Gastrocnemius medialis (tissue), 4 donors: ENCODE measurements around the gene FOXL2NB. TPM values are rescaled to one million over a fixed set of nuclear protein-coding genes. Genes with fewer than 3 reads are reported as not detected.
"Not testable (repeated sequence)": the region's sequence is repeated elsewhere in the genome, so short reads cannot be mapped to it uniquely, and the experiment has no call there.

Experiments
- ATAC-seq, 2 donors: fragments of 150-250 bp; one replicate each; pipeline ENCODE4 v1.9.1; 2016
- DNase-seq, 2 donors: peaks; one replicate each; pipeline ENCODE4 v3.0.0-alpha.2; 2019
- H3K27ac ChIP-seq, 4 donors: fragments of 200-600 bp; sonication (generic); 1 replicate in 1 of 4; 2 replicates in 3 of 4; pipeline ENCODE4 v1.5.1; 2016 to 2018; ENCODE audit warnings: mild to moderate bottlenecking in 2 of 4, moderate library complexity in 1 of 4
- H3K27me3 ChIP-seq, 3 donors: fragments of 200-600 bp; sonication (generic) in 2 of 3; 1 replicate in 1 of 3; 2 replicates in 2 of 3; pipeline versions ENCODE4 v1.5.1 to v1.6.0; 2016 to 2019; ENCODE audit warnings: mild to moderate bottlenecking in 1 of 3, moderate library complexity in 1 of 3
- H3K36me3 ChIP-seq, 2 donors: fragments of 200-600 bp; sonication (generic) in 1 of 2; one replicate each; pipeline ENCODE4 v1.5.1; 2017 to 2018
- H3K4me1 ChIP-seq, 2 donors: fragments of 200-600 bp; sonication (generic) in 1 of 2; one replicate each; pipeline ENCODE4 v1.5.1; 2016 to 2017; ENCODE audit warnings: mild to moderate bottlenecking in 2 of 2
- H3K4me3 ChIP-seq, 4 donors: fragments of 200-600 bp; sonication (generic) in 3 of 4; 1 replicate in 1 of 4; 2 replicates in 3 of 4; pipeline ENCODE4 v1.5.1; 2016 to 2019; ENCODE audit warnings: mild to moderate bottlenecking in 2 of 4
- H3K9me3 ChIP-seq, 3 donors: fragments of 200-600 bp; sonication (generic) in 2 of 3; 1 replicate in 1 of 3; 2 replicates in 2 of 3; pipeline ENCODE4 v1.5.1; 2016 to 2019
- CTCF ChIP-seq, 5 experiments: fragments of 450-650 bp in 3 of 5; fragments of 200-600 bp in 2 of 5; sonication (generic) in 2 of 5; IDR thresholded peaks in 4 of 5; conservative IDR thresholded peaks in 1 of 5; 1 replicate in 4 of 5; 2 replicates in 1 of 5; pipeline ENCODE4 v1.5.1; 2016 to 2019; ENCODE audit warnings: antibody characterized with exemption in 5 of 5, mild to moderate bottlenecking in 3 of 5, moderate library complexity in 3 of 5
- POLR2A ChIP-seq, 2 donors: fragments of 450-650 bp; IDR thresholded peaks; one replicate each; pipeline ENCODE4 v1.6.1; 2017; ENCODE audit warnings: antibody characterized with exemption in 2 of 2, mild to moderate bottlenecking in 2 of 2, moderate library complexity in 2 of 2
- in situ Hi-C, 4 donors: fragments of 200-750 bp; cut with MboI; loops; one replicate each; pipeline versions ENCODE4 v1.15.0 to v1.8.0; 2017; ENCODE audit warnings: low sequenced_read_pairs in 4 of 4
- intact Hi-C: fragments of 100-400 bp; cut with DNase I; formaldehyde crosslinking; loops from one replicate; pipeline ENCODE4 v1.15.1; 2023; ENCODE audit warnings: low total_unique reads
- total RNA-seq, 4 donors: library from RNA; depleted of rRNA; stranded (reverse); fragments of >200 nt; gene quantifications; one replicate each; pipeline versions ENCODE4 v1.1.0 to v1.2.3, GENCODE V29; 2016

The FOXL2NB gene
- total RNA-seq, 4 donors from 2014 or later = not detected

GRCh38 chr3:138921316-138922292, 25.4 kb upstream of the FOXL2NB start:
- TF ChIP-seq POLR2A (IDR thresholded peaks at IDR 0.05) (no peak), CTCF (IDR thresholded peaks at IDR 0.05 in 4 of 5, conservative IDR thresholded peaks at IDR 0.05 in 1 of 5) (no peak)
- Histone ChIP-seq H3K27me3 (no peaks in the 10 kb centered on the region), H3K36me3 (no peaks in the 10 kb centered on the region), H3K27ac (no peak overlapping the region), H3K9me3 (no peaks in the 10 kb centered on the region), H3K4me3 (no peak overlapping the region), H3K4me1 (no peaks in the 10 kb centered on the region)
- intact Hi-C loops = loop anchor here (5.0 kb wide), 1 partner anchor 504 kb away; no protein-coding TSS in a partner anchor
- DNase-seq (no peak), ATAC-seq (no peak)
- in situ Hi-C loops = loop anchor here in 3 of 4 donors (10.0 to 25.0 kb wide), 3 partner anchors 327 to 584 kb away; partner anchors contain the start of genes CEP70 (in 1 of the 3), MRAS (in 1 of the 3) and NME9 (in 1 of the 3)

GRCh38 chr3:138922400-138922799, 24.6 kb upstream of the FOXL2NB start:
- intact Hi-C loops (loop anchor here (5.0 kb wide), 1 partner anchor 505 kb away; no protein-coding TSS in a partner anchor), in situ Hi-C loops (loop anchor here in 3 of 4 donors (10.0 to 25.0 kb wide), 3 partner anchors 328 to 585 kb away; partner anchors contain the start of genes CEP70 (in 1 of the 3), MRAS (in 1 of the 3) and NME9 (in 1 of the 3))
- not testable (repeated sequence) for H3K27ac ChIP-seq, DNase-seq, ATAC-seq, H3K36me3 ChIP-seq, H3K27me3 ChIP-seq, H3K4me3 ChIP-seq, H3K9me3 ChIP-seq, H3K4me1 ChIP-seq

GRCh38 chr3:138923531-138923994, 23.5 kb upstream of the FOXL2NB start:
- in situ Hi-C loops (loop anchor here in 3 of 4 donors (10.0 to 25.0 kb wide), 3 partner anchors 329 to 586 kb away; partner anchors contain the start of genes CEP70 (in 1 of the 3), MRAS (in 1 of the 3) and NME9 (in 1 of the 3)), intact Hi-C loops (loop anchor here (5.0 kb wide), 1 partner anchor 506 kb away; no protein-coding TSS in a partner anchor)
- DNase-seq (peak; percentile 49 to 68), ATAC-seq (peak; percentile 85 to 94)
- no peak overlapping the region for H3K27ac ChIP-seq
- TF ChIP-seq POLR2A (IDR thresholded peaks at IDR 0.05) = no peak
- TF ChIP-seq CTCF (IDR thresholded peaks at IDR 0.05 in 4 of 5, conservative IDR thresholded peaks at IDR 0.05 in 1 of 5) = peak; percentile 66 to 93 (median 79)
- H3K4me3 ChIP-seq = no peak overlapping the region
- no peaks in the 10 kb centered on the region for H3K4me1 ChIP-seq
- H3K9me3 ChIP-seq = no peaks in the 10 kb centered on the region
- no peaks in the 10 kb centered on the region for H3K36me3 ChIP-seq
- H3K27me3 ChIP-seq = no peaks in the 10 kb centered on the region

- in situ Hi-C loops = loop anchor here in 3 of 4 donors (10.0 to 25.0 kb wide), 3 partner anchors 334 to 408 kb away; partner anchors contain the start of genes MRPS22 (in 2 of the 3) and CEP70 (in 1 of the 3)
- ATAC-seq = no peak
Observed at GRCh38 chr3:138928727-138929372, 18.2 kb upstream of the FOXL2NB start.

DNA sequence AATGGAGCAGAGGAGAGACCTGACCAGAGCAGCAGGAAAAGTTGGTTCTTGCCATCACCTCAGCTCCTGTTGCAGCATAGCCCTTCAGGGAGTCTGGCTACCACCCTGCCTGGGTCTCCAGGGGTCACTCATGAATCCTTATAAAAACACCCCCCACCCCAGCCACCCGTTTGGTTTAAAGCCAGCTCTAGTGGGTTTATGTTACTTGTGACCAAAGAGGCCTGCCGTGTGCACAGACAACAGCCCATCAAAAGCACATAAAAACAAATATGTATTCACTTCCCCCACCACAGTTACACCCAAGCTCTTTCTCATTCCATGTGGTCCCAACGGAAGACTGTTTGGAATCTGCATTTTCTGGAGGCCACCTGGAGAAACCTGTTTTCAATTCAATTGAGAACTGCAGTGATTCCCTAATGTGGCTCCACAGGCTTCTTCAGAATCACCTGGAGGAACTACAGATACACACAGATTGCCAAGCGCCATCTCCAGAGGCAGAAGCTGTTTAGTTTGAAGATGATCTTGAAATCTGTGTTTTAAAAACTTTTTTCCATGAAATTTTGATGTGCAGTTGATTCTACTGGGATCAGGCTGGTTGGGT, 13.8 kb upstream of the FOXL2NB start:
- no peaks in the 10 kb centered on the region for H3K9me3 ChIP-seq
- peaks cover 17 to 19% of the 10 kb centered on the region in 2 donors for H3K4me1 ChIP-seq
- no peak for TF ChIP-seq POLR2A (IDR thresholded peaks at IDR 0.05)
- TF ChIP-seq CTCF (IDR thresholded peaks at IDR 0.05 in 4 of 5, conservative IDR thresholded peaks at IDR 0.05 in 1 of 5) = no peak
- H3K27ac ChIP-seq = no peak overlapping the region
- intact Hi-C loops = no loop called here
- in situ Hi-C loops = loop anchor here (10.0 to 25.0 kb wide), 3 partner anchors 379 to 404 kb away; partner anchors contain the start of gene MRPS22 (in 2 of the 4)
- ATAC-seq (no peak), DNase-seq (no peak)
- H3K36me3 ChIP-seq = no peaks in the 10 kb centered on the region
- no peak overlapping the region for H3K4me3 ChIP-seq
- peaks cover 21 to 27% (median 22%) of the 10 kb centered on the region in 3 donors for H3K27me3 ChIP-seq

More at GRCh38 chr3:138928727-138929372, 18.2 kb upstream of the FOXL2NB start:
- H3K4me3 ChIP-seq = no peak overlapping the region
- no peak for DNase-seq
- no peaks in the 10 kb centered on the region for H3K9me3 ChIP-seq
- no peak overlapping the region for H3K27ac ChIP-seq
- H3K36me3 ChIP-seq = no peaks in the 10 kb centered on the region
- no peaks in the 10 kb centered on the region for H3K4me1 ChIP-seq
- no peaks in the 10 kb centered on the region for H3K27me3 ChIP-seq
- TF ChIP-seq POLR2A (IDR thresholded peaks at IDR 0.05) = no peak
- intact Hi-C loops = no loop called here
